Endothelial cell of umbilical vein (primary cell): Measurements from ENCODE around the gene ADD2.

Experiments
- FOS ChIP-seq: IDR thresholded peaks from 2 replicates; pipeline ENCODE4 v1.6.1; 2011; ENCODE audit warnings: mild to moderate bottlenecking, low read length, moderate library complexity, borderline replicate concordance; ENCODE audit not compliant: insufficient read depth
- POLR2A ChIP-seq: IDR thresholded peaks from 2 replicates; pipeline ENCODE4 v1.6.1; 2012; ENCODE audit warnings: low read depth, mild to moderate bottlenecking, control low read depth, low read length
- POLR2AphosphoS5 ChIP-seq: IDR thresholded peaks from 2 replicates; pipeline ENCODE4 v1.6.1; 2012; ENCODE audit warnings: low read depth, mild to moderate bottlenecking, control low read depth, low read length, moderate library complexity; ENCODE audit not compliant: insufficient read depth
- TF ChIP-seq, protein P1 (sequence below), 2 donors: IDR thresholded peaks; 1 replicate in 1 of 2; 2 replicates in 1 of 2; pipeline ENCODE4 v1.5.1; 2011; ENCODE audit warnings: low read length in 2 of 2, mild to moderate bottlenecking in 2 of 2, moderate library complexity in 2 of 2, control low read depth in 1 of 2, inconsistent platforms in 1 of 2, low read depth in 1 of 2; ENCODE audit not compliant: insufficient read depth in 1 of 2; ENCODE audit errors: extremely low read depth in 1 of 2

DNA sequence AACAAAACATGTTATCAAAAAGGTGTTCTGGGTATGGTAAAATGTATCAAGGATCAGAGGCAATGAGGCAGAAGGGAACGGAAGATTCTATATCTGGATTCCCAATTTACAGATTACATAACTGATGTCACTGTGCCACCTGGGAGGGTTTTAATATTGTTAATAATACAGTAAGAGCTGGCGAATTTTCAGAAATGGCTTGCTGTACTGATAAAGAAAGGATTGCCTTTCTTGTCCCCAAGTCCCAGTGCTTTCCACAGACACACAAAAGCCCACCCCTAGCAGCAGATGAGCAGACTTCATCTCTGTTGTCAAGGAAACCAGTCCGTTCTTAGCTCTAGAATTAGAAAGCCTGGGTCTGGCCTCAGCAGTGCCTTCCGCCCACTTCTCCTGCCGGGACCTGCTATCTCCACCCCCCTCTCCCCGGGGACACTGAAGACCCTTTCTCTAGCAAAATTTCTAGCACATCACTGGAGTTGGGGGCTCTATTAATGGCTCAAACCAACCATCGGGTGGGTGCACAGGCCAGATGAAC is 34.3 kb downstream of the ADD2 start:
- TF ChIP-seq, protein P1, sequence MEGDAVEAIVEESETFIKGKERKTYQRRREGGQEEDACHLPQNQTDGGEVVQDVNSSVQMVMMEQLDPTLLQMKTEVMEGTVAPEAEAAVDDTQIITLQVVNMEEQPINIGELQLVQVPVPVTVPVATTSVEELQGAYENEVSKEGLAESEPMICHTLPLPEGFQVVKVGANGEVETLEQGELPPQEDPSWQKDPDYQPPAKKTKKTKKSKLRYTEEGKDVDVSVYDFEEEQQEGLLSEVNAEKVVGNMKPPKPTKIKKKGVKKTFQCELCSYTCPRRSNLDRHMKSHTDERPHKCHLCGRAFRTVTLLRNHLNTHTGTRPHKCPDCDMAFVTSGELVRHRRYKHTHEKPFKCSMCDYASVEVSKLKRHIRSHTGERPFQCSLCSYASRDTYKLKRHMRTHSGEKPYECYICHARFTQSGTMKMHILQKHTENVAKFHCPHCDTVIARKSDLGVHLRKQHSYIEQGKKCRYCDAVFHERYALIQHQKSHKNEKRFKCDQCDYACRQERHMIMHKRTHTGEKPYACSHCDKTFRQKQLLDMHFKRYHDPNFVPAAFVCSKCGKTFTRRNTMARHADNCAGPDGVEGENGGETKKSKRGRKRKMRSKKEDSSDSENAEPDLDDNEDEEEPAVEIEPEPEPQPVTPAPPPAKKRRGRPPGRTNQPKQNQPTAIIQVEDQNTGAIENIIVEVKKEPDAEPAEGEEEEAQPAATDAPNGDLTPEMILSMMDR (IDR thresholded peaks at IDR 0.05; ENCODE audit: extremely low read depth in 1 of 2, insufficient read depth in 1 of 2, low read depth in 1 of 2, low read length in 2 of 2) = no peak
- no peak for TF ChIP-seq POLR2A
- TF ChIP-seq FOS = no peak
- no peak for TF ChIP-seq POLR2AphosphoS5
